Mucosa of descending colon (tissue), 3 donors: ENCODE data around the gene TRDN. TPM values are rescaled to one million over a fixed set of nuclear protein-coding genes. Genes with fewer than 3 reads are reported as not detected.

Experiments
- ATAC-seq: fragments of 200-7000 bp; cut with Tn5 transposase; one replicate; pipeline ENCODE4 v1.9.1; 2020; ENCODE audit warnings: mild to moderate bottlenecking, moderate library complexity
- DNase-seq, 3 donors: peaks; one replicate each; pipeline ENCODE4 v3.0.0-alpha.2; 2020
- H3K36me3 ChIP-seq: fragments of 200-600 bp; one replicate; pipeline ENCODE4 v1.8.0; 2021; ENCODE audit warnings: low read depth, mild to moderate bottlenecking
- H3K4me1 ChIP-seq: fragments of 200-600 bp; one replicate; pipeline ENCODE4 v1.8.0; 2021; ENCODE audit warnings: low read depth, mild to moderate bottlenecking
- H3K4me3 ChIP-seq: fragments of 200-600 bp; one replicate; pipeline ENCODE4 v1.8.0; 2021; ENCODE audit warnings: mild to moderate bottlenecking
- H3K9me3 ChIP-seq: fragments of 200-600 bp; one replicate; pipeline ENCODE4 v1.8.0; 2021; ENCODE audit warnings: mild to moderate bottlenecking
- intact Hi-C, 2 donors: fragments of 100-400 bp; cut with DNase I in 1 of 2; cut with micrococcal nuclease in 1 of 2; formaldehyde crosslinking; loops; one replicate each; pipeline versions ENCODE4 v1.11.0 to v1.11.1; 2022; cut with DNase I, micrococcal nuclease
- total RNA-seq, 3 donors: library from RNA; stranded (reverse); fragmentation: NEBNext Ultra II Directional in 2 of 3; extraction: Animal tissue kit (Norgen Biotek cat#: 25700) in 2 of 3; gene quantifications; one replicate each; pipeline versions ENCODE4 v1.2.1 to v1.2.4, GENCODE V29; 2021 to 2023
- TF ChIP-seq, protein P1 (sequence below): fragments of 200-600 bp; IDR thresholded peaks from one replicate; pipeline ENCODE4 v1.8.0; 2022; ENCODE audit warnings: antibody characterized with exemption, mild to moderate bottlenecking
- donor health status: DM: no; HTN: no; CAD: no; lungs with moderate emphysema.
- donor health status: DM: no; HTN: no; CAD: no.
- donor health status: DM: no; HTN: yes; CAD: no.

TRDN gene
- total RNA-seq, 3 donors from 2014 or later = 0.12 to 0.51 TPM; not detected in 1

DNA sequence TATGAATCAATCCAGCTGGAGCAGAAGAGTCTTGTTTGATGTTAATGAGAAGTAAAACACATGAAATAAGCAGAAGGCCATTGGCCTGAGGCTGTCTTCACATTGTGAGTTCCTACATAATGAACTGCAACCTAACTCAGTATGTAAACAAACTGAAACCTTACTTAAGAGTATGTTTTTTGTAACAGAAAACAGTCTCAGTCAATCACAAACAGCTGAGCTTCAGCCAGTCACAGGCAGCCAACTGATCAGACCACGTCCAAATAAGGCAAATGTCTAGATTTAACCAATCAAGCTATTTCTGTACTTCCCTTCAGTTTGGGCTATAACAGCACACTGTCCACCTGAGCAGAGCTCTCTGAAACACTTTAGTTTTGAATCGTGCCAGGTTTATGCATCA is 234.7 kb downstream of the TRDN start:
- H3K4me1 ChIP-seq = no peaks in the 10 kb centered on the region
- intact Hi-C loops = no loop called here
- DNase-seq (no peak), ATAC-seq (no peak)
- no peak overlapping the region for H3K4me3 ChIP-seq
- no peaks in the 10 kb centered on the region for H3K36me3 ChIP-seq
- no peaks in the 10 kb centered on the region for H3K9me3 ChIP-seq
- TF ChIP-seq, protein P1, sequence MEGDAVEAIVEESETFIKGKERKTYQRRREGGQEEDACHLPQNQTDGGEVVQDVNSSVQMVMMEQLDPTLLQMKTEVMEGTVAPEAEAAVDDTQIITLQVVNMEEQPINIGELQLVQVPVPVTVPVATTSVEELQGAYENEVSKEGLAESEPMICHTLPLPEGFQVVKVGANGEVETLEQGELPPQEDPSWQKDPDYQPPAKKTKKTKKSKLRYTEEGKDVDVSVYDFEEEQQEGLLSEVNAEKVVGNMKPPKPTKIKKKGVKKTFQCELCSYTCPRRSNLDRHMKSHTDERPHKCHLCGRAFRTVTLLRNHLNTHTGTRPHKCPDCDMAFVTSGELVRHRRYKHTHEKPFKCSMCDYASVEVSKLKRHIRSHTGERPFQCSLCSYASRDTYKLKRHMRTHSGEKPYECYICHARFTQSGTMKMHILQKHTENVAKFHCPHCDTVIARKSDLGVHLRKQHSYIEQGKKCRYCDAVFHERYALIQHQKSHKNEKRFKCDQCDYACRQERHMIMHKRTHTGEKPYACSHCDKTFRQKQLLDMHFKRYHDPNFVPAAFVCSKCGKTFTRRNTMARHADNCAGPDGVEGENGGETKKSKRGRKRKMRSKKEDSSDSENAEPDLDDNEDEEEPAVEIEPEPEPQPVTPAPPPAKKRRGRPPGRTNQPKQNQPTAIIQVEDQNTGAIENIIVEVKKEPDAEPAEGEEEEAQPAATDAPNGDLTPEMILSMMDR = no peak

DNA sequence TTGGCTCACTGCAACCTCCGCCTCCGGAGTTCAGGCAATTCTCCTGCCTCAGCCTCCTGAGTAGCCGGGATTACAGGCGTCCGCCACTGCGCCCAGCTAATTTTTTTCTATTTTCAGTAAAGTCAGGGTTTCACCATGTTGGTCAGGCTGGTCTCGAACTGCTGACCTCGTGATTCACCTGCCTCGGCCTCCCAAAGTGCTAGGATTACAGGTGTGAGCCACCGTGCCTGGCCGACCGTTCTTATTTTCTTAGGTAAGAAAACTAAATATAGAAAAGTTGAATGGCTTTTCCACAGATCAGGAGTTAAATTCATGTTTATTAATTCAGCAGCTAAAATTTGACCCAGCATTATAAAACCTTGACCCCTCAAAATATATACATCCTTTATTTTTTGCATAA is 238.7 kb downstream of the TRDN start:
- DNase-seq = no peak
- intact Hi-C loops = no loop called here
- Histone ChIP-seq H3K36me3 (no peaks in the 10 kb centered on the region), H3K9me3 (no peaks in the 10 kb centered on the region), H3K4me3 (no peak overlapping the region), H3K4me1 (no peaks in the 10 kb centered on the region)
- TF ChIP-seq, protein P1 = no peak
- ATAC-seq = no peak

DNA sequence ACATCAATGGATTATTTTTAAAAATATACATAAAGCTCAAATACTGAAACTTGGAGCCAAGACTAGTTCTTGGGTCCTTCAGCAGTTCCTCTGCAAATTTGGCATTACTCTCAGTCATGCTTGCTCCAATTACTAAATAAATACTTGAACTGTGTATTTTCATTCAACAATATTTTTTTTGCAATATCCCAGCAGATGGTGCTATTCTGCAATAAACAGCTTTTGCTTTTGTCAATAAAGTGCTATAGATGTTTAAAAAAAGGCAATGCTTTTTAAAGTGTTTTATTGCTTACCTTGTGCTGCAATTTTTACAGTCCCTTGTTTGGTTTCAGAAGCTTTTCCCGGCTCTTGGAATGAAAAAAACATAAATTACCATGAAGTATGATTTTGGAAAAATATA is 243.4 kb downstream of the TRDN start:
- TF ChIP-seq, protein P1 = no peak
- Histone ChIP-seq H3K4me3 (no peak overlapping the region), H3K9me3 (no peaks in the 10 kb centered on the region), H3K4me1 (no peaks in the 10 kb centered on the region), H3K36me3 (no peaks in the 10 kb centered on the region)
- no peak for ATAC-seq
- no peak for DNase-seq
- intact Hi-C loops = no loop called here

DNA sequence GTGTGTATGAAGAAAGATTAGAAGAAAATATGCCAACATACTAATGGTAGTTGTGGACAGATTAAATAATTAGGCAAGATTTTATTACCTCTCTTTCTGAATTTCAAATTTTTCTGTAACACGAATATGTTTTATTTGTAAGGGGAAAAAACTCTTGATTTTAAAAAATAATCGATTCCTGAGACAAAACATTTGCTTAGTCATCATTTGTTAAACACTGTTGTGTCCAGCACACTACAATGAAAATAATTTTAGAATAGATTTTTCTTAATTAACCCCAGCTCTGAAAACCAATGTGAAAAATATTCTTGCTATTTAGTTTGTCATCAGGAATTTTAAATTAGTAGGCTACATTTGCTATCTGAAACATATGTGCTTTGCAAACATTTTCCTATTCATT is 253.0 kb downstream of the TRDN start:
- no peak for ATAC-seq
- intact Hi-C loops = no loop called here
- Histone ChIP-seq H3K4me1 (no peaks in the 10 kb centered on the region), H3K36me3 (no peaks in the 10 kb centered on the region), H3K9me3 (no peaks in the 10 kb centered on the region), H3K4me3 (no peak overlapping the region)
- TF ChIP-seq, protein P1 = no peak
- no peak for DNase-seq

DNA sequence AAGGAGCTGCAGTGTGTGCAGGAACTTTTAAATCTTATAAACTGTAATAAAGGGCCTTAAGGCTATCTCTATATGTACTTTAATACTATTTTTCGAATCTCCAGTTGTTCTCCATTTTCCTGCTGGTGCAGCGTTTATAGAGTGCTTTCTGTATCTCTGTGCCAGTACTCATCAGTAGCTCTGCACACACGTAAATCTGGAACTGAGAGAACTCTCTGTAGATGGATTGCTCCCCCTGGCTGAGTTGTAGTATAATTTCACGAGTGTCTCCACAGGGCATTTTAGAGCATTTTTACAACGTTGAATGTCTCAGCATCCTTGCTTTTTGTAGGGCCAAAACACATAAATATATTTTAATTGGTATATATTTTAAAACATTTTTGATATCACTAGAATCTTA is 256.5 kb downstream of the TRDN start:
- DNase-seq (no peak), ATAC-seq (no peak)
- H3K9me3 ChIP-seq = no peaks in the 10 kb centered on the region

DNA sequence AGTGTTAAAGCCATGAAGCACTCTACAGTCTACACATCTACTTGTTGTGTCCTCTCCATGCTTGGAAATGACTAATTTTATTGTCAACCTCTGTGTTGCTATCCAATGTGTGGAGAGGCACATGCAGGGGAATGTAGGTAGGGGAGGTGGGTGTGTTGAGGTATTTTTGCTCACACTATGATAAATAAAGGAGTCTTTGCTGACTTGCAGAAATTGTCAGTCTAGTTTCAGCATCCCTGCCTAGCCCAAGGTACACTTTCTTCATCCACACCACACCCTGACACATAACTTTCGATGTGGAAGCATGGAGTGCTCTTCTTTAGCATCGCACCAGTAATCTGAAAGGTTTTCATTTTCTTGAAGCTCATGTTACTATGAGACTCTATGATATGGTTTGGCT is 264.0 kb downstream of the TRDN start:
- no peak for ATAC-seq
- no peak for DNase-seq
- no peak overlapping the region for H3K4me3 ChIP-seq
- TF ChIP-seq, protein P1 = no peak
- intact Hi-C loops = no loop called here
- no peaks in the 10 kb centered on the region for H3K36me3 ChIP-seq
- H3K4me1 ChIP-seq = no peaks in the 10 kb centered on the region
- H3K9me3 ChIP-seq = no peaks in the 10 kb centered on the region

More for the DNA sequence above, 256.5 kb downstream of the TRDN start:
- H3K4me3 ChIP-seq = no peak overlapping the region
- no peaks in the 10 kb centered on the region for H3K4me1 ChIP-seq
- H3K36me3 ChIP-seq = no peaks in the 10 kb centered on the region
- intact Hi-C loops = no loop called here
- TF ChIP-seq, protein P1 = no peak
